Activated CD4-positive, alpha-beta T cell treated with anti-CD3 and anti-CD28 coated beads for 4 hours (primary cell): Measurements from ENCODE around the gene SDHA.
A peak's percentile ranks its signal among the peaks of the same experiment; 100 is the strongest.
"Not testable (repeated sequence)": the region's sequence is repeated elsewhere in the genome, so short reads cannot be mapped to it uniquely, and the experiment has no call there.

Source experiments
- DNase-seq, 2 donors: peaks; one replicate each; pipeline ENCODE4 v3.0.0-alpha.2; 2020

The SDHA gene

GRCh38 chr5:198516-199196 is 19.5 kb upstream of the SDHA start:
- DNase-seq: no peak

DNA sequence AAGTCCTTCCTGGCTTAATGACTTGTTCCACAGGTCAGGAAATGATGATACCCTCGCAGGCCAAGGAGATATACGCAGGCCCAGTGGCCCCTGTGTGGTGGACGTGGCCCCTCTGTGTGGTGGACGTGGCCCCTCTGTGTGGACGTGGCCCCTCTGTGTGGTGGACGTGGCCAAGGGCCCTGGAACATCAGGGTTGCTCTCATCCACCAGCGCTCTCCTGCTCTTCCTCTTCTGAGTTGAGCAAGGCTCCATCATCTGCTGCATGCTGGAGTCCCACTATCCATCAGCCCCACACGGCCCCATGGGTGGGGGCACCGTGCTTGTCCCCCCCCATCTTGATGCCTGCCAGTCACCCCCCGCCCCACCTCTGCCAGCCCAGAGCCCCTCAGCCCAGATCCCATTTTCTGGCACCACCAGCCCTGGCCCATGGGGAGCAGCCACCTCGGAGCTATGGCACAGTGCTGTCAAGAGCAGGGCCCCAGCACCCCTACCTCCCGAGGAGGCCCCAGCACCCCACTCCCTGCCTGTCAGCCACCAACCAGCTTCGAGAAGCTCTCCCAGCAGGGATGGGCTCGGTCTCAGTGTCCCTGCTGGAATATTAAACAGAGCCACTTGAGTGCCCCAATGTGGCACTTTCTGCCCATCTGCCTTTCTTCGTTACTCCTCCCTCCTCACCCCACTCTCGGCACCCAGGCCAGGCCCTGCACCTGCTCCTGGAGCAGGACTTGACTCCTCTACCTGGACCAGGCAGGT is 18.7 kb upstream of the SDHA start:
- DNase-seq: no peak

DNA sequence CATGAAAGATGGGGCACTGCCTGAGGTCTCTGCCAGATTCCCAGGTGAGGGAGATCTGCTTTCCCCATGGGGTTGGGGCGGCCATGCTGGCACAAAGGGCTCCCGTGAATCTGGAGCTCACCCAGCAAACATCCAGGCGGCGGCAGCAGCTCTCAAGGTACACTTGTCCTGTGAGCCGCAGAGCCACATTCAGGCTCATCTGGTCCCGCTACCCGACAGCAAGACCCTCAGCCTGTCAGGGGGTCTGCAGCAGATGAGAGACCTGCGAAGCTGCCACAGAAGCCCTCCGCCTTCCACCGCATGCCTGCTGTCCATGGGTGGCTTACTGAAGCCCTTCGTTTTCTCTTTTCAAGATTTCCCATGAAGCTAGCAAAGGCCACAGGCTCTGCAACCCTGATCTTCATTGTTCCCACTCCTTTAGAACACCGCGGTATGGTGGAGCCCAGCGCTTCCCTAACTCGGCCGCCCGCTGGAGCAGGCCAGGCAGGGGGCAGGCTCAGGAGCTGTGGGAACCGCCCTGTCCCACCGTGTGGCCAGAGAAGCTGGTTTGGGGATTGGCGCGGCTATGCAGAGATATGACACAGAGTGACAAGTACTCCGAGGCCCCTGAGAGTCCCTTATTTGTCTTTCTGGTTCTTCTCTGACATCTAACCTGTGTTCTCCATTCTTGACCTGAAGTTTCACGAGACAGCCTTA is 18.0 kb upstream of the SDHA start:
- no peak for DNase-seq

- DNase-seq: no peak
Measured at GRCh38 chr5:200985-201384, 17.1 kb upstream of the SDHA start.

- no peak for DNase-seq
Measured at GRCh38 chr5:201672-202071, 16.4 kb upstream of the SDHA start.

- DNase-seq: no peak
Measured at GRCh38 chr5:203246-203930, 14.7 kb upstream of the SDHA start.

GRCh38 chr5:204001-204400 is 14.1 kb upstream of the SDHA start:
- no peak for DNase-seq

DNA sequence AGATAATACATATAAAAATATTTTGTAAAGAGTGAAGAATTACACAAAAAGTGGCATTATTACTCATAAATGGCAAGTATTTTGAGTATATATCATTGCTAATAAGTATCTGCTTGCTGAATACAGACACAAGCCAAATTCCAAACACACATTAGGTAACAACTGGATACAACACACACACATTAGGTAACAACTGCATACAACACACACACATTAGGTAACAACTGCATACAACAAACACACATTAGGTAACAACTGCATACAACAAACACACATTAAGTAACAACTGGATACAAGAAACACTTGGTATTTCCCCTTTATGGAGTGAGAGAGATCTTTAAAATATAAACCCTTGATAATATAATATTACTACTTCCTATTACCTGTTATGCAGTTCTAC is 13.7 kb upstream of the SDHA start:
- DNase-seq: no peak

GRCh38 chr5:204966-205670 is 13.0 kb upstream of the SDHA start:
- DNase-seq: no peak

GRCh38 chr5:206406-206805 is 11.7 kb upstream of the SDHA start:
- DNase-seq: no peak

- no peak for DNase-seq
Measured at GRCh38 chr5:206927-207536, 11.1 kb upstream of the SDHA start.

- no peak for DNase-seq
Measured at GRCh38 chr5:207599-207998, 10.5 kb upstream of the SDHA start.

- no peak for DNase-seq
Measured at GRCh38 chr5:208449-209114, 9.5 kb upstream of the SDHA start.

GRCh38 chr5:213803-214395 is 4.2 kb upstream of the SDHA start:
- no peak for DNase-seq

GRCh38 chr5:215256-215655 is 2.9 kb upstream of the SDHA start:
- not testable (repeated sequence) for DNase-seq

DNA sequence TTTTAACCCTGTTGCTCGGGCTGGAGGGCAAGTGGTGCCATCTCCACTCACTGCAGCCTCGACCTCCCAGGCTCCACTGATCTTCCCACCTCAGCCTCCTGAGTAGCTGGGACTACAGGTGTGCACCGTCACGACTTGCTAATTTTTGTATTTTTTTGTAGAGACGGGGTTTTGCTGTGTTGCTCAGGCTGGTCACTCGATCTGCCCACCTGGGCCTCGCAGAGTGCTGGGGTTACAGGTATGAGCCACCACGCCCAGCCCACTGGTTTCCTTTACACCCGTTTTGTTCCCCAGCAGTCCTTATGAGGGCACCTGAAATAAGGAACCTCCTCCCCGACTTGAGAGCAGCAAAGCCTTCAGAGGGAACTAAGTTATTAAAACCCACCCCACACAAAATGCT is 2.0 kb upstream of the SDHA start:
- not testable (repeated sequence) for DNase-seq

- peak in 1 of 2 donors; percentile 17 for DNase-seq
Measured at GRCh38 chr5:218457-219291, 554 bp downstream of the SDHA start.

DNA sequence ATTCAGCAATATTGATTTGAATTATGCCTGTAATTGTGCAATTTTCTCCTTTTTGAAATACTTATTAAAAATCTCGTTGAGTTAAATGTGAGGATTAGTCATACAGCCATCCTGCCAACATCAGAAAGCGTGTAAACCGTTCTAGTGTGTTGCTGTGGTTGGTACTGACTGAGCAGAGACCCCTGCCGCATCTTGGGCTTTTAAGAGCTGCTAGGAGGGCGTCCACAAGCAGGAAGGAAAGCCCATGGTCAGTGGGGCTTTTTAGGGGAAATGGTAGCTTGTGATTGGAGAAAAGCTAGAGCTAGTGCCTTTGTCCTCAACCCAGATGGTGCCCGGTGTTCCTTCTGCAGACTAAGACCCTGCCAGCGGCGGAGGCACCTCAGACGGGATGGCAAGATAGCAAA is 1.3 kb downstream of the SDHA start:
- peak; percentile 13 to 20 for DNase-seq

GRCh38 chr5:219991-220390 is 1.9 kb downstream of the SDHA start:
- no peak for DNase-seq
